Measurements from ENCODE around the gene STX4.
A peak's percentile ranks its signal among the peaks of the same experiment; 100 is the strongest.

STX4 gene

GRCh38 chr16:31063843-31064611, 30.7 kb downstream of the STX4 start:
- Mint-ChIP-seq H3K4me1 (ENCODE audit: low read depth) (peaks cover 42% of the 10 kb centered on the region), H3K36me3 (ENCODE audit: low read depth) (peaks cover 38% of the 10 kb centered on the region), H3K27ac (no peak overlapping the region), H3K9me3 (no peaks in the 10 kb centered on the region), H3K4me3 (peak overlapping the region; percentile 26), H3K27me3 (no peaks in the 10 kb centered on the region)

GRCh38 chr16:31064882-31065461, 31.6 kb downstream of the STX4 start:
- peak overlapping the region; percentile 26 for H3K4me3 Mint-ChIP-seq
- peaks cover 34% of the 10 kb centered on the region for H3K36me3 Mint-ChIP-seq (ENCODE audit: low read depth)
- H3K9me3 Mint-ChIP-seq, result no peaks in the 10 kb centered on the region
- H3K4me1 Mint-ChIP-seq (ENCODE audit: low read depth), result peaks cover 47% of the 10 kb centered on the region
- no peaks in the 10 kb centered on the region for H3K27me3 Mint-ChIP-seq
- peak overlapping the region; percentile 70 for H3K27ac Mint-ChIP-seq

GRCh38 chr16:31067342-31067741, 34.0 kb downstream of the STX4 start:
- no peak overlapping the region for H3K27ac Mint-ChIP-seq
- H3K4me1 Mint-ChIP-seq (ENCODE audit: low read depth), result peaks cover 57% of the 10 kb centered on the region
- H3K4me3 Mint-ChIP-seq, result no peak overlapping the region
- H3K9me3 Mint-ChIP-seq, result no peaks in the 10 kb centered on the region
- no peaks in the 10 kb centered on the region for H3K27me3 Mint-ChIP-seq
- peaks cover 21% of the 10 kb centered on the region for H3K36me3 Mint-ChIP-seq (ENCODE audit: low read depth)

- H3K27me3 Mint-ChIP-seq, result no peaks in the 10 kb centered on the region
- peaks cover 7% of the 10 kb centered on the region for H3K36me3 Mint-ChIP-seq (ENCODE audit: low read depth)
- H3K4me1 Mint-ChIP-seq (ENCODE audit: low read depth), result peaks cover 41% of the 10 kb centered on the region
- H3K4me3 Mint-ChIP-seq, result peak overlapping the region; percentile 98
- no peaks in the 10 kb centered on the region for H3K9me3 Mint-ChIP-seq
- H3K27ac Mint-ChIP-seq, result peak overlapping the region; percentile 94
Measured at GRCh38 chr16:31071861-31072260, 38.5 kb downstream of the STX4 start.

GRCh38 chr16:31072540-31073141, 39.3 kb downstream of the STX4 start:
- H3K36me3 Mint-ChIP-seq (ENCODE audit: low read depth), result peaks cover 7% of the 10 kb centered on the region
- no peaks in the 10 kb centered on the region for H3K27me3 Mint-ChIP-seq
- no peaks in the 10 kb centered on the region for H3K9me3 Mint-ChIP-seq
- peak overlapping the region; percentile 98 for H3K4me3 Mint-ChIP-seq
- peak overlapping the region; percentile 94 for H3K27ac Mint-ChIP-seq
- H3K4me1 Mint-ChIP-seq (ENCODE audit: low read depth), result peaks cover 38% of the 10 kb centered on the region

GRCh38 chr16:31073142-31073969, 40.0 kb downstream of the STX4 start:
- Mint-ChIP-seq H3K9me3 (no peaks in the 10 kb centered on the region), H3K36me3 (ENCODE audit: low read depth) (peaks cover 14% of the 10 kb centered on the region), H3K4me3 (peak overlapping the region; percentile 98), H3K4me1 (ENCODE audit: low read depth) (peaks cover 43% of the 10 kb centered on the region), H3K27ac (peak overlapping the region; percentile 96), H3K27me3 (no peaks in the 10 kb centered on the region)

- peak within 1 kb of the TSS; percentile 98 for H3K4me3 Mint-ChIP-seq
- H3K27me3 Mint-ChIP-seq, result no peaks in the 10 kb centered on the region
- peaks cover 41% of the 10 kb centered on the region for H3K4me1 Mint-ChIP-seq (ENCODE audit: low read depth)
- peak within 1 kb of the TSS; percentile 96 for H3K27ac Mint-ChIP-seq
- peaks cover 22% of the 10 kb centered on the region for H3K36me3 Mint-ChIP-seq (ENCODE audit: low read depth)
- H3K9me3 Mint-ChIP-seq, result no peaks in the 10 kb centered on the region
Measured at GRCh38 chr16:31073970-31074813, 40.8 kb downstream of the STX4 start, which contains the start of the genes ZNF646 and ZNF668. TSS of gene ZNF646 (plus strand) at chr16:31074422. CDS start at chr16:31076325, 1,903 bp downstream. TSS of gene ZNF668 (minus strand) at chr16:31074240. CDS start at chr16:31064459, 9,781 bp downstream.

- H3K27me3 Mint-ChIP-seq, result no peaks in the 10 kb centered on the region
- peak overlapping the region; percentile 96 for H3K4me3 Mint-ChIP-seq
- no peaks in the 10 kb centered on the region for H3K9me3 Mint-ChIP-seq
- peaks cover 28% of the 10 kb centered on the region for H3K36me3 Mint-ChIP-seq (ENCODE audit: low read depth)
- H3K4me1 Mint-ChIP-seq (ENCODE audit: low read depth), result peaks cover 42% of the 10 kb centered on the region
- H3K27ac Mint-ChIP-seq, result peak overlapping the region; percentile 96
Measured at GRCh38 chr16:31074814-31075183, 41.4 kb downstream of the STX4 start.

- no peak overlapping the region for H3K4me3 Mint-ChIP-seq
- no peaks in the 10 kb centered on the region for H3K27me3 Mint-ChIP-seq
- no peaks in the 10 kb centered on the region for H3K9me3 Mint-ChIP-seq
- H3K27ac Mint-ChIP-seq, result no peak overlapping the region
- H3K36me3 Mint-ChIP-seq (ENCODE audit: low read depth), result peaks cover 28% of the 10 kb centered on the region
- peaks cover 49% of the 10 kb centered on the region for H3K4me1 Mint-ChIP-seq (ENCODE audit: low read depth)
Measured at GRCh38 chr16:31076319-31076718, 43.0 kb downstream of the STX4 start.

GRCh38 chr16:31077024-31077423, 43.7 kb downstream of the STX4 start:
- Mint-ChIP-seq H3K9me3 (no peaks in the 10 kb centered on the region), H3K4me3 (no peak overlapping the region), H3K27ac (no peak overlapping the region), H3K36me3 (ENCODE audit: low read depth) (peaks cover 28% of the 10 kb centered on the region), H3K4me1 (ENCODE audit: low read depth) (peaks cover 42% of the 10 kb centered on the region), H3K27me3 (no peaks in the 10 kb centered on the region)

- Mint-ChIP-seq H3K36me3 (ENCODE audit: low read depth) (peaks cover 28% of the 10 kb centered on the region), H3K27me3 (no peaks in the 10 kb centered on the region), H3K4me1 (ENCODE audit: low read depth) (peaks cover 35% of the 10 kb centered on the region), H3K9me3 (no peaks in the 10 kb centered on the region), H3K27ac (no peak overlapping the region), H3K4me3 (no peak overlapping the region)
Measured at GRCh38 chr16:31077592-31078396, 44.4 kb downstream of the STX4 start.

GRCh38 chr16:31078597-31079341, 45.4 kb downstream of the STX4 start:
- H3K9me3 Mint-ChIP-seq, result no peaks in the 10 kb centered on the region
- H3K27me3 Mint-ChIP-seq, result no peaks in the 10 kb centered on the region
- H3K4me1 Mint-ChIP-seq (ENCODE audit: low read depth), result peaks cover 34% of the 10 kb centered on the region
- H3K27ac Mint-ChIP-seq, result peak overlapping the region; percentile 31
- no peak overlapping the region for H3K4me3 Mint-ChIP-seq
- peaks cover 28% of the 10 kb centered on the region for H3K36me3 Mint-ChIP-seq (ENCODE audit: low read depth)
